ENCODE data around the gene ADAMTS2. TPM values are rescaled to one million over a fixed set of nuclear protein-coding genes. Genes with fewer than 3 reads are reported as not detected.

Gene ADAMTS2
- total RNA-seq, 1 donor from 2014 or later: 23.5 TPM

DNA sequence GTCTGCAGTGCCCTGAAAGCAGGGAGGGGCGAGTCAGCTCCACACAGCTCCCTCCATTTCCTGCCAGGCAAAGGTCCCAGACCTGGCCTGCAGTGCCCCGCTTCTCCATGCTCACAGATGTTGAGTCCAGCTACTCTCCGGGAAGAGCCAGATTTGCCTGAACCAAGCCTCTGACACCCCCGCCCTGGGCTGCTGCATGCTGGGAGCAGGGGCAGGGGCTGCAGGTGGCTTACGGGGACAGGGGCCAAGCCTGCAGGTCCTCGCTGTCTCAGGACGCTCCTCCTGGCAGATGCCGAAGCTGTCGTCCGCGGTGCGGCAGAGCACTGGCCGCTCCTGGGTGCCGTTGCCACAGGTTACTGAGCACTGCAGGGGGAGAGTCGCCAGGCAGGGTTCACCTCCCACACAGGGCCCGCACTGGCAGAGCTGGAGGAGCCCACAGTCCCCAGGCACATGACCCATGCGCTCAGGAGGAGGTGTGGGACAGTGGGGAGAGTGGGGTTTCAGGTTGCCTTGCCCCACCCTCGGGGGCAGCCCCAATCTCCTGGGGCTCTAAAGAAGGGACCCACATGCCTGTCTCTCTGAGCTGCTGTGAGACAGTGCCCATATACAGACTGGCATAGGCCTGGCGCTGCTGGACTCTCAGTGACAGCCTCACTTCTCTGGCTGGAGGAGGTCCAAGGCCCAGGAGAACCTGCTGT, 222.7 kb downstream of the ADAMTS2 start:
- Mint-ChIP-seq H3K4me1 (ENCODE audit: low read depth, unreplicated experiment) (no peaks in the 10 kb centered on the region), H3K36me3 (ENCODE audit: unreplicated experiment) (peaks cover 7% of the 10 kb centered on the region), H3K4me3 (ENCODE audit: unreplicated experiment) (no peak overlapping the region), H3K27me3 (ENCODE audit: unreplicated experiment) (peaks cover 4% of the 10 kb centered on the region), H3K27ac (ENCODE audit: unreplicated experiment) (no peak overlapping the region), H3K9me3 (ENCODE audit: unreplicated experiment) (peaks cover 2% of the 10 kb centered on the region)
- TF ChIP-seq CTCF (IDR thresholded peaks at IDR 0.05; ENCODE audit: partially characterized antibody, unreplicated experiment): no peak
- no peak for DNase-seq

GRCh38 chr5:179121667-179122111, 223.6 kb downstream of the ADAMTS2 start:
- H3K9me3 Mint-ChIP-seq (ENCODE audit: unreplicated experiment): peaks cover 2% of the 10 kb centered on the region
- no peak for TF ChIP-seq CTCF (IDR thresholded peaks at IDR 0.05; ENCODE audit: partially characterized antibody, unreplicated experiment)
- no peak overlapping the region for H3K27ac Mint-ChIP-seq (ENCODE audit: unreplicated experiment)
- DNase-seq: no peak
- peaks cover 7% of the 10 kb centered on the region for H3K36me3 Mint-ChIP-seq (ENCODE audit: unreplicated experiment)
- H3K4me1 Mint-ChIP-seq (ENCODE audit: low read depth, unreplicated experiment): no peaks in the 10 kb centered on the region
- H3K27me3 Mint-ChIP-seq (ENCODE audit: unreplicated experiment): peaks cover 4% of the 10 kb centered on the region
- H3K4me3 Mint-ChIP-seq (ENCODE audit: unreplicated experiment): no peak overlapping the region

- H3K36me3 Mint-ChIP-seq (ENCODE audit: unreplicated experiment): peaks cover 7% of the 10 kb centered on the region
These were observed 224.2 kb downstream of the ADAMTS2 start for GRCh38 chr5:179120951-179121666.

GRCh38 chr5:179120421-179120861, 224.8 kb downstream of the ADAMTS2 start:
- peaks cover 9% of the 10 kb centered on the region for H3K36me3 Mint-ChIP-seq (ENCODE audit: unreplicated experiment)
- peaks cover 4% of the 10 kb centered on the region for H3K27me3 Mint-ChIP-seq (ENCODE audit: unreplicated experiment)
- peaks cover 4% of the 10 kb centered on the region for H3K9me3 Mint-ChIP-seq (ENCODE audit: unreplicated experiment)
- no peaks in the 10 kb centered on the region for H3K4me1 Mint-ChIP-seq (ENCODE audit: low read depth, unreplicated experiment)
- no peak overlapping the region for H3K27ac Mint-ChIP-seq (ENCODE audit: unreplicated experiment)
- H3K4me3 Mint-ChIP-seq (ENCODE audit: unreplicated experiment): no peak overlapping the region
- DNase-seq: no peak
- TF ChIP-seq CTCF (IDR thresholded peaks at IDR 0.05; ENCODE audit: partially characterized antibody, unreplicated experiment): no peak

More at GRCh38 chr5:179120951-179121666, 224.2 kb downstream of the ADAMTS2 start:
- Mint-ChIP-seq H3K4me1 (ENCODE audit: low read depth, unreplicated experiment) (no peaks in the 10 kb centered on the region), H3K27ac (ENCODE audit: unreplicated experiment) (no peak overlapping the region), H3K4me3 (ENCODE audit: unreplicated experiment) (no peak overlapping the region), H3K27me3 (ENCODE audit: unreplicated experiment) (peaks cover 4% of the 10 kb centered on the region), H3K9me3 (ENCODE audit: unreplicated experiment) (peaks cover 4% of the 10 kb centered on the region)
- TF ChIP-seq CTCF (IDR thresholded peaks at IDR 0.05; ENCODE audit: partially characterized antibody, unreplicated experiment): no peak
- DNase-seq: no peak

Data from glutamatergic neuron (in vitro differentiated cells).